K562 (cell line): ENCODE results near the gene SYT1. TPM values are rescaled to one million over a fixed set of nuclear protein-coding genes. Genes with fewer than 3 reads are reported as not detected.

Experiments used
- GTF2F1 ChIP-seq: IDR thresholded peaks from 2 replicates; pipeline ENCODE4 v1.6.1; 2011; ENCODE audit warnings: low read depth, low read length, improper control_type of control experiment
- RB1 ChIP-seq: fragments of 450-650 bp; IDR thresholded peaks from 2 replicates; pipeline ENCODE4 v1.6.1; 2017; ENCODE audit warnings: low read depth, mild to moderate bottlenecking
- TFAM ChIP-seq: fragments of 250-450 bp; sonication (Bioruptor Pico); conservative IDR thresholded peaks from 2 replicates; pipeline ENCODE4 v1.5.0; 2021; ENCODE audit warnings: mild to moderate bottlenecking, moderate library complexity
- polyA plus RNA-seq, 8 experiments: library from polyadenylated mRNA; depleted of rRNA in 4 of 8; stranded (reverse) in 5 of 8; unstranded in 3 of 8; fragments of >200 nt; fragmentation: Nextera tagmentation in 2 of 8; fragmentation: Illumina TruSeq in 1 of 8; extraction: Ambion mirVana in 2 of 8; extraction: Trizol in 1 of 8; gene quantifications; 2 replicates each; pipeline versions ENCODE4 v1.2.1 to v1.2.3, GENCODE V29; 2011 to 2014; ENCODE audit warnings: inconsistent platforms in 1 of 8, missing spikeins in 1 of 8
- total RNA-seq, 7 experiments: library from RNA; depleted of rRNA in 6 of 7; stranded (reverse); fragments of >200 nt in 6 of 7; fragmentation: Illumina TruSeq in 2 of 7; extraction: Trizol in 2 of 7; gene quantifications; 2 replicates each; pipeline versions ENCODE4 v1.2.1 to v1.2.3, GENCODE V29; 2011 to 2021; ENCODE audit warnings: low replicate concordance in 1 of 7
- TF ChIP-seq, protein P1 (sequence below): sonication (generic); formaldehyde crosslinking; IDR thresholded peaks from 2 replicates; pipeline ENCODE4 v1.8.0; 2023; ENCODE audit warnings: mild to moderate bottlenecking, missing genetic modification reagents
- TF ChIP-seq, protein P2 (sequence below), 2 experiments: fragments of 450-650 bp; IDR thresholded peaks; 2 replicates each; pipeline ENCODE4 v1.6.1; 2018; ENCODE audit warnings: mild to moderate bottlenecking in 2 of 2, low read depth in 1 of 2; ENCODE audit not compliant: partially characterized antibody in 2 of 2

The SYT1 gene
- total and polyA plus RNA-seq, 9 of the 15 experiments (the other 6 are each of a cell fraction or from before 2014, with no cell fraction given) = 0.03 to 0.13 (median 0.07) TPM; not detected in 4

DNA sequence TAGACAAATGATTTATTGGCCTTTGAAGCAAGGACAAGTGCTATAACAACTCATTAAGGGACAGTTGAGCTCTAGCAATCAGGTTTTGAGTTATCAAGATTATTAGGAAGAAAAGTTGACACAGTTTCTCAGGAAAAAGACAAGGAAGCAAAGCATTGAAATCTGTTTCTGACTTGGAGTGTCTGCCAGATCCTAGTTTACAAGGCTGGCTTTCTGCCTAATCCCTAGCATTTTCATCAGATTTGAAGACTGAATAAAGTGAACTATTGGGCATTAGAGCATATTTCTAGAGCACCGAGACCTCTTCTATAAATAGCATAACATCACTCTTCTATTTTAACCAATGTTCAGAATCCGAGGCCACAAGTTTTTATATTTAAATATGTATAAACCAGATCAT is 7.0 kb downstream of the SYT1 start (continued):
- TF ChIP-seq, protein P1, sequence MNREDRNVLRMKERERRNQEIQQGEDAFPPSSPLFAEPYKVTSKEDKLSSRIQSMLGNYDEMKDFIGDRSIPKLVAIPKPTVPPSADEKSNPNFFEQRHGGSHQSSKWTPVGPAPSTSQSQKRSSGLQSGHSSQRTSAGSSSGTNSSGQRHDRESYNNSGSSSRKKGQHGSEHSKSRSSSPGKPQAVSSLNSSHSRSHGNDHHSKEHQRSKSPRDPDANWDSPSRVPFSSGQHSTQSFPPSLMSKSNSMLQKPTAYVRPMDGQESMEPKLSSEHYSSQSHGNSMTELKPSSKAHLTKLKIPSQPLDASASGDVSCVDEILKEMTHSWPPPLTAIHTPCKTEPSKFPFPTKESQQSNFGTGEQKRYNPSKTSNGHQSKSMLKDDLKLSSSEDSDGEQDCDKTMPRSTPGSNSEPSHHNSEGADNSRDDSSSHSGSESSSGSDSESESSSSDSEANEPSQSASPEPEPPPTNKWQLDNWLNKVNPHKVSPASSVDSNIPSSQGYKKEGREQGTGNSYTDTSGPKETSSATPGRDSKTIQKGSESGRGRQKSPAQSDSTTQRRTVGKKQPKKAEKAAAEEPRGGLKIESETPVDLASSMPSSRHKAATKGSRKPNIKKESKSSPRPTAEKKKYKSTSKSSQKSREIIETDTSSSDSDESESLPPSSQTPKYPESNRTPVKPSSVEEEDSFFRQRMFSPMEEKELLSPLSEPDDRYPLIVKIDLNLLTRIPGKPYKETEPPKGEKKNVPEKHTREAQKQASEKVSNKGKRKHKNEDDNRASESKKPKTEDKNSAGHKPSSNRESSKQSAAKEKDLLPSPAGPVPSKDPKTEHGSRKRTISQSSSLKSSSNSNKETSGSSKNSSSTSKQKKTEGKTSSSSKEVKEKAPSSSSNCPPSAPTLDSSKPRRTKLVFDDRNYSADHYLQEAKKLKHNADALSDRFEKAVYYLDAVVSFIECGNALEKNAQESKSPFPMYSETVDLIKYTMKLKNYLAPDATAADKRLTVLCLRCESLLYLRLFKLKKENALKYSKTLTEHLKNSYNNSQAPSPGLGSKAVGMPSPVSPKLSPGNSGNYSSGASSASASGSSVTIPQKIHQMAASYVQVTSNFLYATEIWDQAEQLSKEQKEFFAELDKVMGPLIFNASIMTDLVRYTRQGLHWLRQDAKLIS = no peak
- no peak for TF ChIP-seq TFAM
- TF ChIP-seq RB1 = no peak
- no peak for TF ChIP-seq GTF2F1
- TF ChIP-seq, protein P2, sequence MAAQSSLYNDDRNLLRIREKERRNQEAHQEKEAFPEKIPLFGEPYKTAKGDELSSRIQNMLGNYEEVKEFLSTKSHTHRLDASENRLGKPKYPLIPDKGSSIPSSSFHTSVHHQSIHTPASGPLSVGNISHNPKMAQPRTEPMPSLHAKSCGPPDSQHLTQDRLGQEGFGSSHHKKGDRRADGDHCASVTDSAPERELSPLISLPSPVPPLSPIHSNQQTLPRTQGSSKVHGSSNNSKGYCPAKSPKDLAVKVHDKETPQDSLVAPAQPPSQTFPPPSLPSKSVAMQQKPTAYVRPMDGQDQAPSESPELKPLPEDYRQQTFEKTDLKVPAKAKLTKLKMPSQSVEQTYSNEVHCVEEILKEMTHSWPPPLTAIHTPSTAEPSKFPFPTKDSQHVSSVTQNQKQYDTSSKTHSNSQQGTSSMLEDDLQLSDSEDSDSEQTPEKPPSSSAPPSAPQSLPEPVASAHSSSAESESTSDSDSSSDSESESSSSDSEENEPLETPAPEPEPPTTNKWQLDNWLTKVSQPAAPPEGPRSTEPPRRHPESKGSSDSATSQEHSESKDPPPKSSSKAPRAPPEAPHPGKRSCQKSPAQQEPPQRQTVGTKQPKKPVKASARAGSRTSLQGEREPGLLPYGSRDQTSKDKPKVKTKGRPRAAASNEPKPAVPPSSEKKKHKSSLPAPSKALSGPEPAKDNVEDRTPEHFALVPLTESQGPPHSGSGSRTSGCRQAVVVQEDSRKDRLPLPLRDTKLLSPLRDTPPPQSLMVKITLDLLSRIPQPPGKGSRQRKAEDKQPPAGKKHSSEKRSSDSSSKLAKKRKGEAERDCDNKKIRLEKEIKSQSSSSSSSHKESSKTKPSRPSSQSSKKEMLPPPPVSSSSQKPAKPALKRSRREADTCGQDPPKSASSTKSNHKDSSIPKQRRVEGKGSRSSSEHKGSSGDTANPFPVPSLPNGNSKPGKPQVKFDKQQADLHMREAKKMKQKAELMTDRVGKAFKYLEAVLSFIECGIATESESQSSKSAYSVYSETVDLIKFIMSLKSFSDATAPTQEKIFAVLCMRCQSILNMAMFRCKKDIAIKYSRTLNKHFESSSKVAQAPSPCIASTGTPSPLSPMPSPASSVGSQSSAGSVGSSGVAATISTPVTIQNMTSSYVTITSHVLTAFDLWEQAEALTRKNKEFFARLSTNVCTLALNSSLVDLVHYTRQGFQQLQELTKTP (IDR thresholded peaks at IDR 0.05; ENCODE audit: low read depth in 1 of 2, partially characterized antibody in 2 of 2) = no peak
